Measurements from ENCODE around the gene TUSC2. TPM values are rescaled to one million over a fixed set of nuclear protein-coding genes. Genes with fewer than 3 reads are reported as not detected.

TUSC2 gene
- total RNA-seq, 1 donor from 2014 or later = 32.9 TPM

DNA sequence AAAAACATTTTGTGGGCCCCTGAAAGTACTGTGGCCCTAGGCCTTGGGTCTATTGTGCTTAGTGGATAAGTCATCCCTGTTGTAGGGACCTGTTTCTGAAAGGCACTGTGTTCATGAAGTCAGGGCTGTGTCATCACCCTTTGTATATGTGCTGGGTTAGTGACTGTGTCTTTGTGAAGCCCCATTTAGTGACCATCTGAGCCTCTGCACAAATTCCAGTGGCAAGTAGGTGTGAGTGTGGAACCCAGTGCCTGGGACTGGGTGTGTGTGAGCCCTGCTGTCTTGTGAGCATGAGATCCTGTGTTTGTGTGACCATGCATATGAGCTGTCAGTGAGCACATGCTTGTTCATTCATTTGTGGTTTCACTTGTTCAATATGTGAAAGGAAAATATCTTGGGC is 23.4 kb downstream of the TUSC2 start:
- Histone ChIP-seq H3K4me3 (no peak overlapping the region), H3K27me3 (ENCODE audit: low read depth) (no peaks in the 10 kb centered on the region), H3K36me3 (peaks cover 27% of the 10 kb centered on the region), H3K9me3 (replicated peaks) (no peaks in the 10 kb centered on the region), H3K27ac (replicated peaks) (no peak overlapping the region), H3K4me1 (peaks cover 44% of the 10 kb centered on the region)
- no peak for DNase-seq
- no peak for TF ChIP-seq CTCF (IDR thresholded peaks at IDR 0.05; ENCODE audit: borderline replicate concordance)
- intact Hi-C loops (cut with micrococcal nuclease) = no loop called here

DNA sequence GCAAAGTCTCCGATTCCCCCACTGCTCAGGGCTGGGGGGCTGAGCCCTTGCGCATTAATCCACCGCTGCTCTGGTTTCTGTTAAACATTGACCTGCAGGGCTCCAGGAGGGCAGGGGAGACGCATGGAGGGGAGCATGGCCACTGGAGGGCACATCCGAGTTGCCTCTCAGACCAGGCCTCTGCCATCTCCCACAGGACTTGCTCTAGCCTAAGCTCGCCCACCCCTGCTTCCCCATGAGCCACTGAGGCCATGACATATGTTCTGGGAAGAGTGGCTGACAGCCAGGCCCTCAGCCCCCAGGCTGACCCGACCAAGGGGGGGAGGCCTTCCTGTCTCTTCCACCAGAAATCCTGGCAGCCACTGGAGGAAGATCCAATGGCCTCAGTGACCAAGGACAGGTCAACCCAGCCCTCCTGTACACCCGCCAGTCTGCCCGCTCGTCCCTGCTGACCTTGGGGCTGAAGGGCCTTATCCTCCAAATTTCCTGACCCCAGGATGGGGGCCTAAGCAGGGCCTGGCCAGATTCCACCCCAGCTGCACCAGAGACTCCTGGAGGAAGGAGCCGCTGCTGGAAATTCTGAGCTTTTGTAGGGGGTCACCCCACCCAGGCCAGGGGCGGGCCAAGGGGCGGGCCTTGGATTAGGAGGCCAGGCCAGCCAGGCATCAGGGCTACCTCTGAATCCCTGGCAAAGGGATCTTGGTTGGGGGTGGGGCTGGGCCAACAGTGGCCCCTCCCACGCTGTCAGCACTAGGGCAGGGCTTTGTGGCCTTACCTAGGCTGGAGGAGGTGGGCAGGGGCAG is 24.8 kb downstream of the TUSC2 start, which contains the start of gene HYAL1:
TSS of gene HYAL1 (minus strand) at position 562 of the 803 bp plus-strand sequence. CDS start 618 bp downstream, outside the sequence.
- peak; percentile 41 for TF ChIP-seq CTCF (IDR thresholded peaks at IDR 0.05; ENCODE audit: borderline replicate concordance)
- intact Hi-C loops (cut with micrococcal nuclease) = no loop called here
- H3K4me3 ChIP-seq = peak within 1 kb of the TSS; percentile 77
- peak; percentile 84 for DNase-seq
- no peaks in the 10 kb centered on the region for H3K27me3 ChIP-seq (ENCODE audit: low read depth)
- peaks cover 15% of the 10 kb centered on the region for H3K36me3 ChIP-seq
- H3K27ac ChIP-seq (replicated peaks) = peak within 1 kb of the TSS; percentile 97
- H3K9me3 ChIP-seq (replicated peaks) = no peaks in the 10 kb centered on the region
- peaks cover 53% of the 10 kb centered on the region for H3K4me1 ChIP-seq

- intact Hi-C loops (cut with micrococcal nuclease) = no loop called here
- no peaks in the 10 kb centered on the region for H3K27me3 ChIP-seq (ENCODE audit: low read depth)
- peaks cover 12% of the 10 kb centered on the region for H3K36me3 ChIP-seq
- DNase-seq = no peak
- peak overlapping the region; percentile 97 for H3K27ac ChIP-seq (replicated peaks)
- H3K4me3 ChIP-seq = peak overlapping the region; percentile 77
- H3K4me1 ChIP-seq = peaks cover 58% of the 10 kb centered on the region
- TF ChIP-seq CTCF (IDR thresholded peaks at IDR 0.05; ENCODE audit: borderline replicate concordance) = no peak
- H3K9me3 ChIP-seq (replicated peaks) = no peaks in the 10 kb centered on the region
Measured at GRCh38 chr3:50302095-50303012, 25.7 kb downstream of the TUSC2 start.

DNA sequence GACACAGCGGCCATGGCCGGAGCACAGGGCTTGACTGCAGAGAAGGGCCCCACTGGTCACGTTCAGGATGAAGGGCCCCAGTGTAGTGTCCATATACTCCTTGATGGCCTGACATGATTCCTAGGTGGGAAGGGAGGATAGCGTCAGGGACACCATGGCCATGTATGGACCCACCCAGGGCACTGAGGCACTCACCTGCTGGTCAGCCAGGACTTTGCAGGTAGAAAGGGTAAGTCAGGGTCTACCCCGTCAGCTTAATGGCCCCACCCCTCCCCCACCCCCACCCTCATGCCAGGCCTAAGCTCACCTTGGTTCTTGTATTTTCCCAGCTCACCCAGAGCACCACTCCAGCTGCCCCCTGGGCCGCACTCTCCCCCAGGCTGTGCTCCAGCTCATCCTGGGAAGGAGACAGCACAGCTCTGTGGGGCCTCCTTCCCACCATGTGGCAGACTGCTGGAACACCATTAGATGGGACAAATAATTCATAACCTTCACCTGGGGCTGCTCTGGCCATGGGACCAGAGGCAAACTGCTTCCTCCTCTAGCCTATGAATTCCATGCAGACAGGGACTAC is 27.3 kb downstream of the TUSC2 start:
- intact Hi-C loops (cut with micrococcal nuclease) = no loop called here
- peaks cover 58% of the 10 kb centered on the region for H3K4me1 ChIP-seq

More for the DNA sequence above, 27.3 kb downstream of the TUSC2 start:
- no peaks in the 10 kb centered on the region for H3K27me3 ChIP-seq (ENCODE audit: low read depth)
- peak overlapping the region; percentile 97 for H3K27ac ChIP-seq (replicated peaks)
- TF ChIP-seq CTCF (IDR thresholded peaks at IDR 0.05; ENCODE audit: borderline replicate concordance) = no peak
- no peak for DNase-seq
- peak overlapping the region; percentile 77 for H3K4me3 ChIP-seq
- no peaks in the 10 kb centered on the region for H3K9me3 ChIP-seq (replicated peaks)
- H3K36me3 ChIP-seq = peaks cover 10% of the 10 kb centered on the region
